ENCODE measurements around the gene ZNF385C. TPM values are rescaled to one million over a fixed set of nuclear protein-coding genes. Genes with fewer than 3 reads are reported as not detected.

Gene ZNF385C
- total and polyA plus RNA-seq, 2 of the 13 experiments (the other 11 are each of a cell fraction or from before 2014, with no cell fraction given): 2.3 to 6.1 TPM

GRCh38 chr17:42016941-42017865 lies 81.1 kb downstream of the ZNF385C start, which contains the start of gene DNAJC7 (continued):
- peak; percentile 81 for TF ChIP-seq NFKB2 (CRISPR knock-in tag; IDR thresholded peaks at IDR 0.05; ENCODE audit: borderline replicate concordance)
- TF ChIP-seq, protein P1, sequence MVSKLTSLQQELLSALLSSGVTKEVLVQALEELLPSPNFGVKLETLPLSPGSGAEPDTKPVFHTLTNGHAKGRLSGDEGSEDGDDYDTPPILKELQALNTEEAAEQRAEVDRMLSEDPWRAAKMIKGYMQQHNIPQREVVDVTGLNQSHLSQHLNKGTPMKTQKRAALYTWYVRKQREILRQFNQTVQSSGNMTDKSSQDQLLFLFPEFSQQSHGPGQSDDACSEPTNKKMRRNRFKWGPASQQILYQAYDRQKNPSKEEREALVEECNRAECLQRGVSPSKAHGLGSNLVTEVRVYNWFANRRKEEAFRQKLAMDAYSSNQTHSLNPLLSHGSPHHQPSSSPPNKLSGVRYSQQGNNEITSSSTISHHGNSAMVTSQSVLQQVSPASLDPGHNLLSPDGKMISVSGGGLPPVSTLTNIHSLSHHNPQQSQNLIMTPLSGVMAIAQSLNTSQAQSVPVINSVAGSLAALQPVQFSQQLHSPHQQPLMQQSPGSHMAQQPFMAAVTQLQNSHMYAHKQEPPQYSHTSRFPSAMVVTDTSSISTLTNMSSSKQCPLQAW (CRISPR knock-in tag; IDR thresholded peaks at IDR 0.05): peak; percentile 92
- peak; percentile 43; the same call in 1 of the 2 replicates for TF ChIP-seq SIX4 (CRISPR knock-in tag; IDR thresholded peaks at IDR 0.05)
- TF ChIP-seq, protein P2, sequence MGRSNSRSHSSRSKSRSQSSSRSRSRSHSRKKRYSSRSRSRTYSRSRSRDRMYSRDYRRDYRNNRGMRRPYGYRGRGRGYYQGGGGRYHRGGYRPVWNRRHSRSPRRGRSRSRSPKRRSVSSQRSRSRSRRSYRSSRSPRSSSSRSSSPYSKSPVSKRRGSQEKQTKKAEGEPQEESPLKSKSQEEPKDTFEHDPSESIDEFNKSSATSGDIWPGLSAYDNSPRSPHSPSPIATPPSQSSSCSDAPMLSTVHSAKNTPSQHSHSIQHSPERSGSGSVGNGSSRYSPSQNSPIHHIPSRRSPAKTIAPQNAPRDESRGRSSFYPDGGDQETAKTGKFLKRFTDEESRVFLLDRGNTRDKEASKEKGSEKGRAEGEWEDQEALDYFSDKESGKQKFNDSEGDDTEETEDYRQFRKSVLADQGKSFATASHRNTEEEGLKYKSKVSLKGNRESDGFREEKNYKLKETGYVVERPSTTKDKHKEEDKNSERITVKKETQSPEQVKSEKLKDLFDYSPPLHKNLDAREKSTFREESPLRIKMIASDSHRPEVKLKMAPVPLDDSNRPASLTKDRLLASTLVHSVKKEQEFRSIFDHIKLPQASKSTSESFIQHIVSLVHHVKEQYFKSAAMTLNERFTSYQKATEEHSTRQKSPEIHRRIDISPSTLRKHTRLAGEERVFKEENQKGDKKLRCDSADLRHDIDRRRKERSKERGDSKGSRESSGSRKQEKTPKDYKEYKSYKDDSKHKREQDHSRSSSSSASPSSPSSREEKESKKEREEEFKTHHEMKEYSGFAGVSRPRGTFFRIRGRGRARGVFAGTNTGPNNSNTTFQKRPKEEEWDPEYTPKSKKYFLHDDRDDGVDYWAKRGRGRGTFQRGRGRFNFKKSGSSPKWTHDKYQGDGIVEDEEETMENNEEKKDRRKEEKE (IDR thresholded peaks at IDR 0.05): no peak
- peak; percentile 86 for TF ChIP-seq RFXANK (CRISPR knock-in tag; IDR thresholded peaks at IDR 0.05)
- peak; percentile 72 for TF ChIP-seq ZNF407 (CRISPR knock-in tag; IDR thresholded peaks at IDR 0.05; ENCODE audit: not compliant biosample characterization)
- peak; percentile 66; the same call in 1 of the 2 replicates for TF ChIP-seq ARNT2 (CRISPR knock-in tag; IDR thresholded peaks at IDR 0.05; ENCODE audit: low read depth)
- TF ChIP-seq ARNTL (CRISPR knock-in tag; IDR thresholded peaks at IDR 0.05): peak; percentile 74
- TF ChIP-seq GATA4 (IDR thresholded peaks at IDR 0.05; ENCODE audit: borderline replicate concordance, low read depth): peak; percentile 44; the same call in 1 of the 2 replicates
- TF ChIP-seq FLYWCH1 (CRISPR knock-in tag; IDR thresholded peaks at IDR 0.05): no peak
- 0 out of 2 replicates have a peak, but pooled peaks have one; percentile 15 for TF ChIP-seq XBP1 (CRISPR knock-in tag; IDR thresholded peaks at IDR 0.05)
- TF ChIP-seq, protein P3, sequence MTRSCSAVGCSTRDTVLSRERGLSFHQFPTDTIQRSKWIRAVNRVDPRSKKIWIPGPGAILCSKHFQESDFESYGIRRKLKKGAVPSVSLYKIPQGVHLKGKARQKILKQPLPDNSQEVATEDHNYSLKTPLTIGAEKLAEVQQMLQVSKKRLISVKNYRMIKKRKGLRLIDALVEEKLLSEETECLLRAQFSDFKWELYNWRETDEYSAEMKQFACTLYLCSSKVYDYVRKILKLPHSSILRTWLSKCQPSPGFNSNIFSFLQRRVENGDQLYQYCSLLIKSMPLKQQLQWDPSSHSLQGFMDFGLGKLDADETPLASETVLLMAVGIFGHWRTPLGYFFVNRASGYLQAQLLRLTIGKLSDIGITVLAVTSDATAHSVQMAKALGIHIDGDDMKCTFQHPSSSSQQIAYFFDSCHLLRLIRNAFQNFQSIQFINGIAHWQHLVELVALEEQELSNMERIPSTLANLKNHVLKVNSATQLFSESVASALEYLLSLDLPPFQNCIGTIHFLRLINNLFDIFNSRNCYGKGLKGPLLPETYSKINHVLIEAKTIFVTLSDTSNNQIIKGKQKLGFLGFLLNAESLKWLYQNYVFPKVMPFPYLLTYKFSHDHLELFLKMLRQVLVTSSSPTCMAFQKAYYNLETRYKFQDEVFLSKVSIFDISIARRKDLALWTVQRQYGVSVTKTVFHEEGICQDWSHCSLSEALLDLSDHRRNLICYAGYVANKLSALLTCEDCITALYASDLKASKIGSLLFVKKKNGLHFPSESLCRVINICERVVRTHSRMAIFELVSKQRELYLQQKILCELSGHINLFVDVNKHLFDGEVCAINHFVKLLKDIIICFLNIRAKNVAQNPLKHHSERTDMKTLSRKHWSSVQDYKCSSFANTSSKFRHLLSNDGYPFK (CRISPR knock-in tag; IDR thresholded peaks at IDR 0.05; ENCODE audit: borderline replicate concordance): peak; percentile 98
